Neural crest cell (in vitro differentiated cells): ENCODE measurements around the gene TNC. TPM values are rescaled to one million over a fixed set of nuclear protein-coding genes. Genes with fewer than 3 reads are reported as not detected.

Experiments
- DNase-seq: peaks from one replicate; pipeline ENCODE4 v3.0.0; 2021; ENCODE audit warnings: low read depth, mixed read lengths, low spot score
- H3K27ac Mint-ChIP-seq: one replicate; pipeline ENCODE4 v1.8.0; 2021; ENCODE audit warnings: mild to moderate bottlenecking, mixed read lengths; ENCODE audit not compliant: unreplicated experiment
- H3K27me3 Mint-ChIP-seq: 2 replicates; pipeline ENCODE4 v1.8.0; 2021; ENCODE audit warnings: low read depth, mild to moderate bottlenecking, mixed read lengths
- H3K36me3 Mint-ChIP-seq: 2 replicates; pipeline ENCODE4 v1.8.0; 2021; ENCODE audit warnings: low read depth, mild to moderate bottlenecking, mixed read lengths
- H3K4me1 Mint-ChIP-seq: 2 replicates; pipeline ENCODE4 v1.8.0; 2021; ENCODE audit warnings: mixed read lengths
- H3K4me3 Mint-ChIP-seq: one replicate; pipeline ENCODE4 v1.8.0; 2021; ENCODE audit warnings: mild to moderate bottlenecking, mixed read lengths
- H3K9me3 Mint-ChIP-seq: 2 replicates; pipeline ENCODE4 v1.8.0; 2021; ENCODE audit warnings: mixed read lengths
- total RNA-seq: library from RNA; stranded (reverse); gene quantifications from 2 replicates; pipeline ENCODE4 v1.2.1, GENCODE V29; 2021
- TF ChIP-seq, protein P1 (sequence below): fragments of 200-600 bp; sonication (generic); conservative IDR thresholded peaks from 2 replicates; pipeline ENCODE4 v1.5.0; 2021; ENCODE audit warnings: antibody characterized with exemption, mild to moderate bottlenecking

Gene TNC
- total RNA-seq, 1 donor from 2014 or later, result 0.30 TPM

DNA sequence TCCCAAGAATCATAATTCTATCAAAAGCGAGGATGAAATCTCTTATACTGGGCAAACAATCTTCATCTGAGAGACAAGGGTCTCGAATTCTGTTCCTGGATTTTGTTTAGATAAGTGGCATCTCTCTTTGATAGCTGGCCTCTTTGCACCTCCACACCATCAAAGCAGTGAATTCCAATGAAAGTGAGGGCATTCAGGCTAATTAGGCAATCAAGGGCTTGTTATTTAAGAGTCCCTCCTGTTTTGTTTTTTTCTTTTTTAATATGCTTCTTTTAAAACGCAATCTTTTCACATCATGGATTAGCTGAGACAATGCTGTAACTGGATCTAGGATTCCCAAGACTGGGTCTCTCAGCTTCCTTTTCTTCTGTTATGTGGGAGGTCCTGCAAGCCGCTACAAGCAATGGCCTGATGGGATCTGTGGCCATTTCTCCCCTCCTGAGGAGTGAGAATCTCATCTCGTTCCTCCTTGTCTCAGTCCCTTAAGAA lies 67.9 kb downstream of the TNC start:
- H3K27me3 Mint-ChIP-seq, result no peaks in the 10 kb centered on the region
- H3K36me3 Mint-ChIP-seq, result no peaks in the 10 kb centered on the region
- TF ChIP-seq, protein P1, sequence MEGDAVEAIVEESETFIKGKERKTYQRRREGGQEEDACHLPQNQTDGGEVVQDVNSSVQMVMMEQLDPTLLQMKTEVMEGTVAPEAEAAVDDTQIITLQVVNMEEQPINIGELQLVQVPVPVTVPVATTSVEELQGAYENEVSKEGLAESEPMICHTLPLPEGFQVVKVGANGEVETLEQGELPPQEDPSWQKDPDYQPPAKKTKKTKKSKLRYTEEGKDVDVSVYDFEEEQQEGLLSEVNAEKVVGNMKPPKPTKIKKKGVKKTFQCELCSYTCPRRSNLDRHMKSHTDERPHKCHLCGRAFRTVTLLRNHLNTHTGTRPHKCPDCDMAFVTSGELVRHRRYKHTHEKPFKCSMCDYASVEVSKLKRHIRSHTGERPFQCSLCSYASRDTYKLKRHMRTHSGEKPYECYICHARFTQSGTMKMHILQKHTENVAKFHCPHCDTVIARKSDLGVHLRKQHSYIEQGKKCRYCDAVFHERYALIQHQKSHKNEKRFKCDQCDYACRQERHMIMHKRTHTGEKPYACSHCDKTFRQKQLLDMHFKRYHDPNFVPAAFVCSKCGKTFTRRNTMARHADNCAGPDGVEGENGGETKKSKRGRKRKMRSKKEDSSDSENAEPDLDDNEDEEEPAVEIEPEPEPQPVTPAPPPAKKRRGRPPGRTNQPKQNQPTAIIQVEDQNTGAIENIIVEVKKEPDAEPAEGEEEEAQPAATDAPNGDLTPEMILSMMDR, result no peak
- no peaks in the 10 kb centered on the region for H3K4me1 Mint-ChIP-seq
- H3K4me3 Mint-ChIP-seq, result no peak overlapping the region
- H3K9me3 Mint-ChIP-seq, result no peaks in the 10 kb centered on the region
- DNase-seq, result no peak
- no peak overlapping the region for H3K27ac Mint-ChIP-seq

DNA sequence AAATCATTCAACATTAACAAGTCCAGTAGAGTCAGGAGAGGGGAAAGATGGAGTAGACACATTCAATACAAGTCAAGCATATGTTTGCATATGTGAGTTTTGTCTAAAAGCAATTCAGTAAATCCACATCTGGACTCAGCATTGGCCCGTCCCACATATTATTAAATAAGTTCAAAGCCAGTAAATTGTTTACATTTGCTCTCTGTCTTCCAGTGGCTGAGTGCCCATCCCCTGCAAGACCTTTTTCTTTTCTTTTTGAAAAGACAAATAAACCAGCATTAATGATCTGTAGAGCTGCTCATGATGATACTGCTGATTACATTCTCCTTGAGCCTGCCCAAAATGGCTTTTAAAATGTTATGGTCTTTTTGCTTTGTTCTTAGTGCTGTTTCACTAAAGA lies 71.1 kb downstream of the TNC start:
- TF ChIP-seq, protein P1, result no peak
- no peak overlapping the region for H3K27ac Mint-ChIP-seq
- H3K27me3 Mint-ChIP-seq, result no peaks in the 10 kb centered on the region
- H3K4me1 Mint-ChIP-seq, result no peaks in the 10 kb centered on the region
- H3K4me3 Mint-ChIP-seq, result no peak overlapping the region
- no peaks in the 10 kb centered on the region for H3K36me3 Mint-ChIP-seq
- H3K9me3 Mint-ChIP-seq, result no peaks in the 10 kb centered on the region
- DNase-seq, result no peak

DNA sequence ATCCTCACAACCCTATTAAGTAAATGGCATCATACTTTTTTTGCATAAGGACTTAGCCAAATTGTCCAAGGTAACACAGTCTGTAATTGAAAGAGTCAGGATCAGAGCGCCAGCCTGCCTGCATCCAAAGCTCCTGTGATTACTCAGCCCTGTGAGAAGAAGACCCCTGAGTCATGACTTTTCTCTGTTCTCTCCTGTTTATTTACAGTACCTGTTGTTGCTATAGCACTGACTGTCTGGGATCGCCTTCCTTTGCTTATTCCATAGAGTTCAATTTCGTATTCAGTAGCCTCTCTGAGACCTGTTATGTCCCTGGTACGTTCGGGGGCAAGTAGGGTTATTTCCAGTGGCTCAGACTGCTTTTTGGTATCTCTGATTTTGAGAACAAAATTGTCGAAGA lies 71.8 kb downstream of the TNC start:
- no peaks in the 10 kb centered on the region for H3K36me3 Mint-ChIP-seq
- TF ChIP-seq, protein P1, result no peak
- no peaks in the 10 kb centered on the region for H3K9me3 Mint-ChIP-seq
- H3K4me3 Mint-ChIP-seq, result no peak overlapping the region
- no peaks in the 10 kb centered on the region for H3K27me3 Mint-ChIP-seq
- H3K27ac Mint-ChIP-seq, result no peak overlapping the region
- no peak for DNase-seq
- H3K4me1 Mint-ChIP-seq, result no peaks in the 10 kb centered on the region

- Mint-ChIP-seq H3K9me3 (no peaks in the 10 kb centered on the region), H3K36me3 (no peaks in the 10 kb centered on the region), H3K4me1 (peaks cover 6% of the 10 kb centered on the region), H3K4me3 (no peak overlapping the region), H3K27me3 (no peaks in the 10 kb centered on the region), H3K27ac (no peak overlapping the region)
- TF ChIP-seq, protein P1, result no peak
- no peak for DNase-seq
Observed at GRCh38 chr9:115043632-115044031, 74.3 kb downstream of the TNC start.

- DNase-seq, result no peak
- Mint-ChIP-seq H3K4me1 (peaks cover 6% of the 10 kb centered on the region), H3K27ac (no peak overlapping the region), H3K9me3 (no peaks in the 10 kb centered on the region), H3K4me3 (no peak overlapping the region), H3K27me3 (no peaks in the 10 kb centered on the region), H3K36me3 (no peaks in the 10 kb centered on the region)
- TF ChIP-seq, protein P1, result no peak
Observed at GRCh38 chr9:115042781-115043509, 75.0 kb downstream of the TNC start.
